A549 (cell line): ENCODE data around the gene PINK1. TPM values are rescaled to one million over a fixed set of nuclear protein-coding genes. Genes with fewer than 3 reads are reported as not detected.

Experiments
- ATAC-seq, 2 experiments: fragments of 200-7000 bp in 1 of 2; fragments of >200 bp in 1 of 2; cut with Nextera tagmentation in 1 of 2; cut with Tn5 transposase in 1 of 2; 3 replicates each; pipeline versions ENCODE4 v1.8.0 to v1.9.1; 2018 to 2020; ENCODE audit warnings: mild to moderate bottlenecking in 1 of 2, moderate library complexity in 1 of 2
- CTCF ChIA-PET: fragments of 300-600 bp; sonication (Branson Sonifier 250); formaldehyde crosslinking; extraction: SDS; loops from one replicate; lab custom pipeline; 2021; ENCODE audit warnings: antibody characterized with exemption, inconsistent platforms; lab: Yijun Ruan, JAX
- POLR2A ChIA-PET: fragments of 350-600 bp; formaldehyde crosslinking; extraction: SDS; loops from one replicate; lab custom pipeline; 2021; ENCODE audit warnings: antibody characterized with exemption, inconsistent platforms; lab: Yijun Ruan, JAX
- DNase-seq, 2 experiments: peaks; one replicate each; pipeline versions ENCODE4 v3.0.0 to v3.0.0-alpha.2; 2011 to 2016; ENCODE audit warnings: low read depth in 1 of 2, low spot score in 1 of 2
- FAIRE-seq: peaks from 2 replicates; lab custom pipeline; 2011; peaks lifted over from hg19 to GRCh38; lab: Jason Lieb, UNC
- H3K27ac ChIP-seq, 2 experiments: fragments of >200 bp; sonication (Bioruptor Twin); formaldehyde crosslinking; 3 replicates each; pipeline ENCODE4 v1.5.1; 2016 to 2017
- H3K4me1 ChIP-seq: fragments of >200 bp; sonication (Bioruptor Twin); formaldehyde crosslinking; 3 replicates; pipeline ENCODE4 v1.6.1; 2016
- H3K4me2 ChIP-seq: fragments of >200 bp; sonication (Bioruptor Twin); formaldehyde crosslinking; 3 replicates; pipeline ENCODE4 v1.6.1; 2016
- H3K4me3 ChIP-seq: fragments of >200 bp; sonication (Bioruptor Twin); formaldehyde crosslinking; 3 replicates; pipeline ENCODE4 v1.5.1; 2016
- H3K9me3 ChIP-seq: fragments of >200 bp; sonication (Bioruptor Twin); formaldehyde crosslinking; 3 replicates; pipeline ENCODE4 v1.6.1; 2016
- BHLHE40 ChIP-seq: IDR thresholded peaks from 2 replicates; pipeline ENCODE4 v1.6.1; 2012; ENCODE audit warnings: low read depth, low read length, inconsistent platforms
- CBX8 ChIP-seq: fragments of 200-600 bp; sonication (generic); IDR thresholded peaks from 2 replicates; pipeline ENCODE4 v1.6.1; 2016
- CEBPB ChIP-seq, 2 experiments: fragments of >200 bp in 1 of 2; sonication (Bioruptor Twin) in 1 of 2; formaldehyde crosslinking in 1 of 2; IDR thresholded peaks; 2 replicates each; pipeline ENCODE4 v1.6.1; 2012 to 2016
- CHD2 ChIP-seq: fragments of 150-350 bp; IDR thresholded peaks from 2 replicates; pipeline ENCODE4 v1.6.1; 2014; ENCODE audit warnings: low read length; ENCODE audit not compliant: partially characterized antibody
- EHMT2 ChIP-seq: fragments of 200-600 bp; sonication (generic); IDR thresholded peaks from 2 replicates; pipeline ENCODE4 v1.6.1; 2016; ENCODE audit warnings: antibody characterized with exemption, low read depth, mild to moderate bottlenecking, moderate library complexity
- EP300 ChIP-seq, 2 experiments: fragments of >200 bp; sonication (Bioruptor Twin); formaldehyde crosslinking; IDR thresholded peaks; 2 replicates in 1 of 2; 3 replicates in 1 of 2; pipeline ENCODE4 v1.6.1; 2016 to 2017
- FOSL2 ChIP-seq, 2 experiments: fragments of 450-650 bp in 1 of 2; fragments of >200 bp in 1 of 2; sonication (Bioruptor Twin) in 1 of 2; formaldehyde crosslinking; IDR thresholded peaks; 2 replicates each; pipeline versions ENCODE4 v1.5.0 to v1.6.1; 2016 to 2020; ENCODE audit warnings: mild to moderate bottlenecking in 1 of 2, moderate library complexity in 1 of 2
- FOXS1 ChIP-seq: fragments of 250-450 bp; sonication (Bioruptor Pico); IDR thresholded peaks from 2 replicates; pipeline ENCODE4 v1.5.0; 2020; ENCODE audit warnings: mild to moderate bottlenecking, moderate library complexity
- HEYL ChIP-seq: fragments of 250-450 bp; sonication (Bioruptor Pico); IDR thresholded peaks from 2 replicates; pipeline ENCODE4 v1.8.0; 2021; ENCODE audit warnings: mild to moderate bottlenecking, moderate library complexity
- HOXB13 ChIP-seq: fragments of 250-450 bp; sonication (Bioruptor Pico); IDR thresholded peaks from 2 replicates; pipeline ENCODE4 v1.5.0; 2020; ENCODE audit warnings: low read depth, mild to moderate bottlenecking, moderate library complexity
- HOXB5 ChIP-seq: fragments of 250-450 bp; sonication (Bioruptor Pico); IDR thresholded peaks from 2 replicates; pipeline ENCODE4 v1.5.0; 2020; ENCODE audit warnings: mild to moderate bottlenecking, moderate library complexity
- JUNB ChIP-seq: fragments of >200 bp; sonication (Bioruptor Twin); formaldehyde crosslinking; IDR thresholded peaks from 2 replicates; pipeline ENCODE4 v1.6.1; 2016
- KDM1A ChIP-seq: fragments of 200-600 bp; sonication (generic); IDR thresholded peaks from 2 replicates; pipeline ENCODE4 v1.6.1; 2016; ENCODE audit warnings: low read depth, mild to moderate bottlenecking
- MYC ChIP-seq: IDR thresholded peaks from 2 replicates; pipeline ENCODE4 v1.6.1; 2012; ENCODE audit warnings: mild to moderate bottlenecking, inconsistent platforms, low read length, improper control_type of control experiment, borderline replicate concordance
- NR3C1 ChIP-seq: fragments of >200 bp; sonication (Bioruptor Twin); formaldehyde crosslinking; IDR thresholded peaks from 3 replicates; pipeline ENCODE4 v1.6.1; 2017
- PHF8 ChIP-seq: fragments of 200-600 bp; sonication (generic); IDR thresholded peaks from 2 replicates; pipeline ENCODE4 v1.6.1; 2016; ENCODE audit warnings: low read depth, mild to moderate bottlenecking, antibody characterized with exemption, moderate library complexity, borderline replicate concordance
- RAD21 ChIP-seq, 2 experiments: fragments of >200 bp in 1 of 2; sonication (Bioruptor Twin) in 1 of 2; formaldehyde crosslinking in 1 of 2; IDR thresholded peaks in 1 of 2; conservative IDR thresholded peaks in 1 of 2; 2 replicates in 1 of 2; 3 replicates in 1 of 2; pipeline ENCODE4 v1.6.1; 2012 to 2018; ENCODE audit warnings: inconsistent platforms in 1 of 2
- RARB ChIP-seq: fragments of 250-450 bp; sonication (Bioruptor Pico); IDR thresholded peaks from 2 replicates; pipeline ENCODE4 v1.8.0; 2021; ENCODE audit warnings: mild to moderate bottlenecking, moderate library complexity
- RNF2 ChIP-seq: fragments of 200-600 bp; sonication (generic); IDR thresholded peaks from 2 replicates; pipeline ENCODE4 v1.6.1; 2016; ENCODE audit warnings: low read depth, mild to moderate bottlenecking, antibody characterized with exemption, moderate library complexity, borderline replicate concordance
- WGBS: methylation state at CpG from one replicate; pipeline ENCODE4 v1.1.6; 2017; ENCODE audit errors: missing lambda C conversion rate; 5-methylcytosine and 5-hydroxymethylcytosine counted together
- polyA plus RNA-seq, 4 experiments: library from polyadenylated mRNA; depleted of rRNA in 3 of 4; stranded (reverse); fragments of >200 nt; fragmentation: RNase III in 1 of 4; extraction: RNeasy Plus Mini Kit Qiagen cat#74134 plus additional on column Dnase treatment in 1 of 4; gene quantifications; 2 replicates in 3 of 4; 3 replicates in 1 of 4; pipeline ENCODE4 v1.2.3, GENCODE V29; 2011 to 2017
- TF ChIP-seq, protein P1 (sequence below): IDR thresholded peaks from 2 replicates; pipeline ENCODE4 v1.6.1; 2012
- TF ChIP-seq, protein P2 (sequence below): fragments of >200 bp; sonication (Bioruptor Twin); formaldehyde crosslinking; IDR thresholded peaks from 3 replicates; pipeline ENCODE4 v1.6.1; 2016
- TF ChIP-seq, protein P3 (sequence below): fragments of 250-450 bp; sonication (Bioruptor Pico); IDR thresholded peaks from 2 replicates; pipeline ENCODE4 v1.5.0; 2020; ENCODE audit warnings: low read depth, mild to moderate bottlenecking, moderate library complexity
- TF ChIP-seq, protein P4 (sequence below): fragments of 250-450 bp; sonication (Bioruptor Pico); IDR thresholded peaks from 2 replicates; pipeline ENCODE4 v1.5.0; 2021; ENCODE audit warnings: mild to moderate bottlenecking, moderate library complexity, borderline replicate concordance
- TF ChIP-seq, protein P5 (sequence below): fragments of 150-350 bp; IDR thresholded peaks from 2 replicates; pipeline ENCODE4 v1.6.1; 2014; ENCODE audit warnings: low read depth, mild to moderate bottlenecking, low read length
- TF ChIP-seq, protein P6 (sequence below): fragments of >200 bp; sonication (Bioruptor Twin); formaldehyde crosslinking; IDR thresholded peaks from 2 replicates; pipeline ENCODE4 v1.6.1; 2016

Gene PINK1
- polyA plus RNA-seq, 2 of the 4 experiments (the other 2 are of a cell fraction), result 18.9 to 51.4 TPM

- Histone ChIP-seq H3K4me1 (no peaks in the 10 kb centered on the region), H3K4me2 (no peak overlapping the region), H3K27ac (no peak overlapping the region), H3K4me3 (no peak overlapping the region), H3K9me3 (no peaks in the 10 kb centered on the region)
- POLR2A ChIA-PET, result no interaction called here
- no peak for DNase-seq
- whole genome bisulfite sequencing, result 97% methylated on average over 3 of the region's 3 CpGs
- CTCF ChIA-PET, result interaction anchor here (0.6 to 1.4 kb wide), 3 partner anchors 12 to 413 kb away, joined by 3 to 4 read pairs (median 3); no protein-coding TSS in a partner anchor
- no peak for ATAC-seq
- FAIRE-seq, result no peak
- no peak for TF ChIP-seq EHMT2
- TF ChIP-seq HOXB13 (CRISPR knock-in tag), result no peak
- TF ChIP-seq, protein P1, sequence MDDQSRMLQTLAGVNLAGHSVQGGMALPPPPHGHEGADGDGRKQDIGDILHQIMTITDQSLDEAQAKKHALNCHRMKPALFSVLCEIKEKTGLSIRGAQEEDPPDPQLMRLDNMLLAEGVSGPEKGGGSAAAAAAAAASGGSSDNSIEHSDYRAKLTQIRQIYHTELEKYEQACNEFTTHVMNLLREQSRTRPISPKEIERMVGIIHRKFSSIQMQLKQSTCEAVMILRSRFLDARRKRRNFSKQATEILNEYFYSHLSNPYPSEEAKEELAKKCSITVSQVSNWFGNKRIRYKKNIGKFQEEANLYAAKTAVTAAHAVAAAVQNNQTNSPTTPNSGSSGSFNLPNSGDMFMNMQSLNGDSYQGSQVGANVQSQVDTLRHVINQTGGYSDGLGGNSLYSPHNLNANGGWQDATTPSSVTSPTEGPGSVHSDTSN, result no peak
- no peak for TF ChIP-seq RARB (CRISPR knock-in tag)
- TF ChIP-seq CHD2, result no peak
- TF ChIP-seq RNF2, result no peak
- TF ChIP-seq MYC, result no peak
- TF ChIP-seq RAD21 (conservative IDR thresholded peaks at IDR 0.05 in 1 of 2, IDR thresholded peaks at IDR 0.05 in 1 of 2), result no peak
- TF ChIP-seq, protein P2, sequence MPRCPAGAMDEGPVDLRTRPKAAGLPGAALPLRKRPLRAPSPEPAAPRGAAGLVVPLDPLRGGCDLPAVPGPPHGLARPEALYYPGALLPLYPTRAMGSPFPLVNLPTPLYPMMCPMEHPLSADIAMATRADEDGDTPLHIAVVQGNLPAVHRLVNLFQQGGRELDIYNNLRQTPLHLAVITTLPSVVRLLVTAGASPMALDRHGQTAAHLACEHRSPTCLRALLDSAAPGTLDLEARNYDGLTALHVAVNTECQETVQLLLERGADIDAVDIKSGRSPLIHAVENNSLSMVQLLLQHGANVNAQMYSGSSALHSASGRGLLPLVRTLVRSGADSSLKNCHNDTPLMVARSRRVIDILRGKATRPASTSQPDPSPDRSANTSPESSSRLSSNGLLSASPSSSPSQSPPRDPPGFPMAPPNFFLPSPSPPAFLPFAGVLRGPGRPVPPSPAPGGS, result no peak
- TF ChIP-seq HOXB5 (CRISPR knock-in tag), result no peak
- TF ChIP-seq, protein P3, sequence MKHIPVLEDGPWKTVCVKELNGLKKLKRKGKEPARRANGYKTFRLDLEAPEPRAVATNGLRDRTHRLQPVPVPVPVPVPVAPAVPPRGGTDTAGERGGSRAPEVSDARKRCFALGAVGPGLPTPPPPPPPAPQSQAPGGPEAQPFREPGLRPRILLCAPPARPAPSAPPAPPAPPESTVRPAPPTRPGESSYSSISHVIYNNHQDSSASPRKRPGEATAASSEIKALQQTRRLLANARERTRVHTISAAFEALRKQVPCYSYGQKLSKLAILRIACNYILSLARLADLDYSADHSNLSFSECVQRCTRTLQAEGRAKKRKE (CRISPR knock-in tag), result no peak
- TF ChIP-seq, protein P4, sequence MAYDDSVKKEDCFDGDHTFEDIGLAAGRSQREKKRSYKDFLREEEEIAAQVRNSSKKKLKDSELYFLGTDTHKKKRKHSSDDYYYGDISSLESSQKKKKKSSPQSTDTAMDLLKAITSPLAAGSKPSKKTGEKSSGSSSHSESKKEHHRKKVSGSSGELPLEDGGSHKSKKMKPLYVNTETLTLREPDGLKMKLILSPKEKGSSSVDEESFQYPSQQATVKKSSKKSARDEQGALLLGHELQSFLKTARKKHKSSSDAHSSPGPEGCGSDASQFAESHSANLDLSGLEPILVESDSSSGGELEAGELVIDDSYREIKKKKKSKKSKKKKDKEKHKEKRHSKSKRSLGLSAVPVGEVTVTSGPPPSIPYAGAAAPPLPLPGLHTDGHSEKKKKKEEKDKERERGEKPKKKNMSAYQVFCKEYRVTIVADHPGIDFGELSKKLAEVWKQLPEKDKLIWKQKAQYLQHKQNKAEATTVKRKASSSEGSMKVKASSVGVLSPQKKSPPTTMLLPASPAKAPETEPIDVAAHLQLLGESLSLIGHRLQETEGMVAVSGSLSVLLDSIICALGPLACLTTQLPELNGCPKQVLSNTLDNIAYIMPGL (CRISPR knock-in tag), result no peak
- TF ChIP-seq HEYL (CRISPR knock-in tag), result no peak
- TF ChIP-seq, protein P5, sequence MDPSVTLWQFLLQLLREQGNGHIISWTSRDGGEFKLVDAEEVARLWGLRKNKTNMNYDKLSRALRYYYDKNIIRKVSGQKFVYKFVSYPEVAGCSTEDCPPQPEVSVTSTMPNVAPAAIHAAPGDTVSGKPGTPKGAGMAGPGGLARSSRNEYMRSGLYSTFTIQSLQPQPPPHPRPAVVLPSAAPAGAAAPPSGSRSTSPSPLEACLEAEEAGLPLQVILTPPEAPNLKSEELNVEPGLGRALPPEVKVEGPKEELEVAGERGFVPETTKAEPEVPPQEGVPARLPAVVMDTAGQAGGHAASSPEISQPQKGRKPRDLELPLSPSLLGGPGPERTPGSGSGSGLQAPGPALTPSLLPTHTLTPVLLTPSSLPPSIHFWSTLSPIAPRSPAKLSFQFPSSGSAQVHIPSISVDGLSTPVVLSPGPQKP, result no peak
- TF ChIP-seq CEBPB (IDR thresholded peaks at IDR 0.05), result no peak
- TF ChIP-seq JUNB, result no peak
Measured at GRCh38 chr1:20625176-20626097, 7.8 kb upstream of the PINK1 start.

GRCh38 chr1:20626098-20626427 is 7.2 kb upstream of the PINK1 start:
- FAIRE-seq (no peak), ATAC-seq (no peak), DNase-seq (no peak)
- 82% methylated on average over 1 of the region's 1 CpG for WGBS
- CTCF ChIA-PET, result interaction anchor here (1.0 to 1.4 kb wide), 2 partner anchors 11 to 13 kb away, joined by 3 to 4 read pairs; no protein-coding TSS in a partner anchor
- Histone ChIP-seq H3K27ac (no peak overlapping the region), H3K9me3 (no peaks in the 10 kb centered on the region), H3K4me2 (no peak overlapping the region), H3K4me1 (no peaks in the 10 kb centered on the region), H3K4me3 (no peak overlapping the region)
- POLR2A ChIA-PET, result no interaction called here
- no peak for TF ChIP-seq FOXS1 (CRISPR knock-in tag)
- no peak for TF ChIP-seq PHF8
- TF ChIP-seq, protein P6, sequence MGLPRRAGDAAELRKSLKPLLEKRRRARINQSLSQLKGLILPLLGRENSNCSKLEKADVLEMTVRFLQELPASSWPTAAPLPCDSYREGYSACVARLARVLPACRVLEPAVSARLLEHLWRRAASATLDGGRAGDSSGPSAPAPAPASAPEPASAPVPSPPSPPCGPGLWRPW, result no peak
- no peak for TF ChIP-seq KDM1A
- no peak for TF ChIP-seq CBX8
- TF ChIP-seq NR3C1, result no peak
- TF ChIP-seq FOSL2 (IDR thresholded peaks at IDR 0.05), result no peak
- TF ChIP-seq FOSL2 (CRISPR knock-in tag; IDR thresholded peaks at IDR 0.05), result no peak
- TF ChIP-seq, protein P1, result no peak
- no peak for TF ChIP-seq EP300 (IDR thresholded peaks at IDR 0.05)
- TF ChIP-seq, protein P5, result no peak
- no peak for TF ChIP-seq BHLHE40
